GM12872 (cell line): ENCODE measurements around the gene NDUFAF8.

Source experiments
- CTCF ChIP-seq: IDR thresholded peaks from 3 replicates; pipeline ENCODE4 v1.5.1; 2011; ENCODE audit warnings: low read depth, mild to moderate bottlenecking, low read length, moderate library complexity; ENCODE audit not compliant: insufficient read depth

NDUFAF8 gene

DNA sequence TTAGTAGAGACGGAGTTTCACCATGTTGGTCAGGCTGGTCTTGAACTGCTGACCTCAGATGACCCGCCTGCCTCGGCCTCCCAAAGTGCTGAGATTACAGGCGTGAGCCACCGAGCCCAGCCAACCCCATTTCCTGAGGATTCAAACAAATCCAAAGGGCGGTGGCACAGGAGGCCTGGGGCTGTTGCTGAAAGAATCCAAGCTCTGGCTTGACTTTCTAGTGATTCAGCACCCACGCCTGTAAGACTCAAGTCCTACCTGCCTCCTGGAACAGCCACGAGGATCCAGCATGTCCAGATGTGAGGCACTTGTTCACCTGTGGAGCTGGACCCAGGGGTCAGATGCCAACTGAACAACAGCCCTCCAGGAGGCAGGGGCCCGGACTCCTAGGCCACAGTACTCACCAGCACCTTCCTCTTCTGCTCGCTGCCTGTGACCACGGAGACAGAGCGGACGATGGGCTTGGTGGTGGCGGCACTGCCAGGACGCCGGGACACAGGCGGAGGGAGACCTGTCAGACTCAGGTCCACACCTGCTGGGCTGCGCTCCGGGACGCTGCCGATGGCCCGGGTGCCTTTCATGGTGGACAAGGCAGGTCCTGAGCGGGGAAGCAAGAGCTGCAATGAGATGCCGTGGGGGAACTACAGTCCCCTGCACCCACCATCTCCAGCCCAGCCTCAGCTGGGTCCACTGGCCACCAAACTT is 19.5 kb upstream of the NDUFAF8 start:
- TF ChIP-seq CTCF = no peak

- TF ChIP-seq CTCF = no peak
Observed at GRCh38 chr17:81221371-81221841, 17.7 kb upstream of the NDUFAF8 start.

DNA sequence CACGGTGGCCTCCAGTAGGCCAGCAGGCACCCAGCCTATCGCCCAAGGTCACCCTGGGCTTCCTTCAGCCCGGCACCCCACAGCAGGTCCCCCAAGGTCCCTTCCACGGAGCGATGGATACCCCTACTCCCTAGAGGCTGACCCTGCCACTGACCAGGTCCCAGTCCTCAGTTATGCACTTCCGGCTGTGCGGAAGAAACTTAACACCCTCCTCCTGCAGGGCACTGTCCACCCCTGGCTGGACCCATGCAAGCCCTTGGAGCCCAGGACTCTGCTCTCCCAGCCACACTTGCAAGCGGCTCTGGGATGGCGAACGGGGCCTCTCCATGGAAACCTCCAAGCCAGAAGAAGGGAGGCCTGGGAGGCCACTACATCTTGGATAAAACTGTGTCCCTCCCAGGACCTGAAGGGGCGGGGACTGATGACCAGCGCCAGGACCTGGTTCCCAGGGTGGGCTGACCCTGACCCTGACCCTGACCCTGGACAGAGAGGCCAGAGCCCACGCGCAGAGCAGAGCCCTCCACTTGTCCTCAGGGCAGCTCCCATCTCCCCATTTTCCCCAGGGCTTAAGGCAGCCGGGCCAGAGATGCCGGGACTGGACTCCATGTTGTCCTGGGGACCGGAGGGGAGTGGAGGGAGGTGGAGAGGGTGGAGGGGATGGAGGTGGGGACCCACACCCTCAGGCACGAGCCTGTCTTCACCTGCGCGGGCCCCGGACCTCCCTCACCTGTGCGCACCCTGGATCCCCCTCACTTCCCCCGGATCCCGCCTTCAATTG is 17.1 kb upstream of the NDUFAF8 start:
- no peak for TF ChIP-seq CTCF

DNA sequence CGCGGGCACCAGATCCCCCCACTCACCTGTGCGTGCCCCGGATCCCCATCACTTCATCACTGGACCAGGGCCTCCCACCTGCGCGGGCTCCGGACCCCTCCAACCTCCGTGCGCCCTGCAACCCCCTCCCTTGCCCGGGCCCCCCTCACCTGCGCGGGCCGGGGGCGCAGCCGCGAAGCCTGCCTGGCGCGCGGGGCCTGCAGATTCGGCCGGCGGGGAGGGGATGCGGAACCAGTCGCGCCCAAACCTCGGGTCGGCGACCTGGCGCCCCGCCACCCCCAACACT is 16.6 kb upstream of the NDUFAF8 start:
- no peak for TF ChIP-seq CTCF

DNA sequence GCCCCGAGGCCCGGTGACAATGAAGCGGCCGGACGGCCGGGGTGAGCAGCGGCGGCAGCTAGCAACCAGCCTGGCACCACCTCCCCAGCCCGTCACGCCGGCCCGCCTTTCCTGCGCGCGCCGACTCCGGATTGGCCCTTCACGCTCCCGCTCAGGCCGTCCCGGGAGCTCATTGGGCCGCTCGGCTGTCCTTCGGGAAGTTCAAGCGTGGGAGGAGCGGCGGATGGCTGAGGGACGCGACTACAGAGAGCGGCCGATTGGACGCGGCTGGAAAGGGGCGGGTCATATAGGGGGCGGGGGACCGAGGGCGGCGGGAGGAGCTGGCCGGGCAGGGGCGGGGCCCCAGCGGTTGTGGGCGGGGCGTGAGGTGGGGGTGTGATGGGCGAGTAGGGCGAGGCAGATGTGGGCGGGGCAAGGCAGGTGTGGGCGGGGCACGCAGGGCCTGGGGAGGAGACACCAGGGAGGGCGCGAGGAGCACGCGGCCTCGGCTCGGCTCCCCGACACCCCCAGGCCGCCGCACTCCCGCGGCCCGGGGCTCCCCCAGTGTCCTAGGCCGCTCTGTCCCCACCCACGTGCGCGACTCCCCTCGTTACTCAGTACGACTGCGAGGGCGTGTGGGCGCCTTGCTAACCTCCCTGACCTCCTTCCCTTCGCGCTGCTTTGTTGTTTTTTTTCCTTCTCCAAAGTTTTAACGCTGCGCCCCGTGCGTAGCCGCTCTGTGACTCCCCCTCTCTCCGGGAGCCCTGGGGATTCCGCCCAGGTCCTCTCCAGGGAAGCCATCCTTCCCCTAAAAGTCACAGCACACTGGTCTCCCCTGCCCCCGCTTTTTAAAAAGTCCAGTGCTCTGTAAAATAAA is 16.0 kb upstream of the NDUFAF8 start, which contains the start of gene CEP131:
CEP131 (minus strand) TSS at position 60 of the 856 bp plus-strand sequence. CDS start 2,909 bp downstream, outside the sequence.
- no peak for TF ChIP-seq CTCF

- TF ChIP-seq CTCF = no peak
Observed at GRCh38 chr17:81223762-81224130, 15.4 kb upstream of the NDUFAF8 start.

- TF ChIP-seq CTCF = no peak
Observed at GRCh38 chr17:81228420-81228819, 10.7 kb upstream of the NDUFAF8 start.
